NB4 (cell line): ENCODE measurements around the gene CLN5.

Source experiments
- DNase-seq: peaks from one replicate; pipeline ENCODE4 v3.0.0; 2010; ENCODE audit warnings: low read depth
- H3K4me3 ChIP-seq: one replicate; pipeline ENCODE4 v1.5.1; 2011; ENCODE audit warnings: mild to moderate bottlenecking, low read depth, low read length, moderate library complexity
- MYC ChIP-seq: IDR thresholded peaks from 2 replicates; pipeline ENCODE4 v1.6.1; 2011; ENCODE audit warnings: low read depth, low read length
- POLR2A ChIP-seq: IDR thresholded peaks from 2 replicates; pipeline ENCODE4 v1.6.1; 2011; ENCODE audit warnings: mild to moderate bottlenecking; ENCODE audit not compliant: insufficient read length; ENCODE audit errors: extremely low read depth
- TF ChIP-seq, protein P1 (sequence below): IDR thresholded peaks from 2 replicates; pipeline ENCODE4 v1.6.1; 2011; ENCODE audit warnings: low read depth, low read length
- TF ChIP-seq, protein P2 (sequence below): IDR thresholded peaks from one replicate; pipeline ENCODE4 v1.5.1; 2012; ENCODE audit warnings: low read depth, low read length

CLN5 gene

DNA sequence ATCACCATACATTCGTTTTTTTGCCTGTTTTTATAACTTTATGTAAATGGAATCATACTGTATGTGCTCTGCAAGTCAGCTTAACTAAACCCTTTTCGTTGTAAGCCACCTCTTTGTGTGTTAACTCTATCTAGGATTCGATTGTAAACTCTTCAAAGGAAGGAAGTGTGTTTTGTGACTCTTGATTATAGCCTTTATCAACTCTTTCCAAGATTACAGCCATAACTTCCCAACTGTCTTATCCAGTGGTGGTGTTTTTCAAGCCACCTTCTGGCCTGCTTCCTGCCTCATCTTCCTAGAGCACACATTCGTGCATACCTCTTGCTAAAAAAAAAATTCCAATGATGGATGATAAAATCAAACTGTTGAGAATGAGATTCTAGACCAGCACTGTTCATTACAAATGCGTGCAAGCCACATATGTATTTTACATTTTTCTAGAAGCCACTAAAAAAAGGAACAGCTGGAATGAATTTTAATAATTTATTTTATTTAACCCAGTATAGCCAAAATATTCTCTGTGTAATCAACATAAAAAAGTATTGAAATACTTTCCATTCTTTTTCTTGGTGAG lies 47.1 kb downstream of the CLN5 start:
- no peak for DNase-seq
- no peak for TF ChIP-seq MYC
- TF ChIP-seq, protein P1, sequence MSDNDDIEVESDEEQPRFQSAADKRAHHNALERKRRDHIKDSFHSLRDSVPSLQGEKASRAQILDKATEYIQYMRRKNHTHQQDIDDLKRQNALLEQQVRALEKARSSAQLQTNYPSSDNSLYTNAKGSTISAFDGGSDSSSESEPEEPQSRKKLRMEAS: no peak
- TF ChIP-seq, protein P2, sequence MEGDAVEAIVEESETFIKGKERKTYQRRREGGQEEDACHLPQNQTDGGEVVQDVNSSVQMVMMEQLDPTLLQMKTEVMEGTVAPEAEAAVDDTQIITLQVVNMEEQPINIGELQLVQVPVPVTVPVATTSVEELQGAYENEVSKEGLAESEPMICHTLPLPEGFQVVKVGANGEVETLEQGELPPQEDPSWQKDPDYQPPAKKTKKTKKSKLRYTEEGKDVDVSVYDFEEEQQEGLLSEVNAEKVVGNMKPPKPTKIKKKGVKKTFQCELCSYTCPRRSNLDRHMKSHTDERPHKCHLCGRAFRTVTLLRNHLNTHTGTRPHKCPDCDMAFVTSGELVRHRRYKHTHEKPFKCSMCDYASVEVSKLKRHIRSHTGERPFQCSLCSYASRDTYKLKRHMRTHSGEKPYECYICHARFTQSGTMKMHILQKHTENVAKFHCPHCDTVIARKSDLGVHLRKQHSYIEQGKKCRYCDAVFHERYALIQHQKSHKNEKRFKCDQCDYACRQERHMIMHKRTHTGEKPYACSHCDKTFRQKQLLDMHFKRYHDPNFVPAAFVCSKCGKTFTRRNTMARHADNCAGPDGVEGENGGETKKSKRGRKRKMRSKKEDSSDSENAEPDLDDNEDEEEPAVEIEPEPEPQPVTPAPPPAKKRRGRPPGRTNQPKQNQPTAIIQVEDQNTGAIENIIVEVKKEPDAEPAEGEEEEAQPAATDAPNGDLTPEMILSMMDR: no peak
- no peak for TF ChIP-seq POLR2A
- H3K4me3 ChIP-seq: no peak overlapping the region

DNA sequence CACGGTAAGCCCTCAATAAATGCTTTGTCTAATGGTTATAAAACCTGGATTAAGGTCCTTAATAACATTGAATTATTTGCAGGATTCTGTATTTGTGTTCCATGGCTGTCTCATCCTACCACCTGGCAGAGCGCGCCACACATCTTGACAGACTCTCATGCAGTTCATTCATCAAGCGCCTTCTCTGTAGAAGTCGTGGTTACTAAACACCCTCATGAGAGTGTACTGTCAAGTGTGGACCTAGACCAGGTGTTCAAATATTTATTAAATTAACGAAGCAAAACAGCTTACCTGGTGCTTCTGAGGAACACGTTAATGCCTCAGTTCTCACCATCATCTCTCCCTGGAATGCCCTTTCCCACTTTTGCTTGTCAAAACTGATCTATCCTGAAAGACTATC lies 48.2 kb downstream of the CLN5 start:
- no peak for DNase-seq
- no peak overlapping the region for H3K4me3 ChIP-seq
- TF ChIP-seq, protein P1: no peak
- TF ChIP-seq MYC: no peak
- TF ChIP-seq, protein P2: no peak
- TF ChIP-seq POLR2A: no peak

DNA sequence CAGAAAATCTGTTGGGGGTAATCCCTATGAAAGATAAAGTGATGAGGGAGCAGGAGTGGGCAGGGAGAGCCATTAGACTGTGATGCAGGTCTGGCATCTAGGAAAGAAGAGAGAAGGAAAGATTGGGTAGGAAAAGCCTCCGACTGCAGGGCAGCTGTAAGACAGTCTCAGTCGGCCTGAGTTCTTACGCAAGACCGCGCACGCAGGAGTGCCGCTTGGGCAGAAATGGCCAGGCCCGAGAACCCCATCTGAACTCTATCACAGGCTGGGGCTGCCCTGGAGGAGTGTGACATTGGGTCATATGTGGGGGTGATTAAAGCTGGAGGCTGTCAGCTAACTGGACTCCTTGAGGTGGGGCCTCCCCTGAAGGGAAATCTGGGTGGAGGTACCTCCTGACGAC lies 49.0 kb downstream of the CLN5 start:
- no peak overlapping the region for H3K4me3 ChIP-seq
- DNase-seq: no peak
- TF ChIP-seq, protein P1: no peak
- TF ChIP-seq MYC (no peak), POLR2A (no peak)
- TF ChIP-seq, protein P2: no peak

DNA sequence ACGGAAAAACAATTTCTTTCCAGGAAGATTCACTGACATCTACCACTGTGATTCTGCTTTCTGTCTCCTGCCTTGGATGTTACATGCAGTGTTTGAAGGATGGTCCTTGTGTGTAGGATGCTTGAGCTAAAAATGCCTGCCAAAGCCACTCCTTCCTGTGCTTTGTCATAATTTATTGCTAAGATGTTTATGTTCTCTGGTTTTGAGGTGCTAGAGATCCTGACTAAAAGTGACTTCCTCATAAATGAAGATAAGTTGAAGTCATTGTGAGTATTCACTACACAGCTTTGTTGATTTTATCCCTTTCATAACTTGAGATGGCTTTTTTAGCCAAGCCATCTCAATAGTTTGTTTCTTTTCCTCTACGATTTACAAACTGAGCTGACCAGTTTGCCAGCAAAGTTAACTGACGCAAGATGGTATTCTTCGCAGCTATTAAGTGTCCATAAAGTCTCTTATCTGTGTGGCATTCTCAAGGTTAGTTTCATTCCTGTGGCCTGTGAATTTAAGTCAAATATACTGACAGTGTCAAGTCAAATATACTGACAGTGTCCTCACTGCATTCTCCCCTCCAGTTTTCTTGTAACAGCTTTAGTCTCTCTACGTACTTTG lies 50.8 kb downstream of the CLN5 start:
- no peak for DNase-seq
- H3K4me3 ChIP-seq: no peak overlapping the region
- no peak for TF ChIP-seq POLR2A
- TF ChIP-seq, protein P1: no peak
- TF ChIP-seq MYC: no peak
- TF ChIP-seq, protein P2: no peak

DNA sequence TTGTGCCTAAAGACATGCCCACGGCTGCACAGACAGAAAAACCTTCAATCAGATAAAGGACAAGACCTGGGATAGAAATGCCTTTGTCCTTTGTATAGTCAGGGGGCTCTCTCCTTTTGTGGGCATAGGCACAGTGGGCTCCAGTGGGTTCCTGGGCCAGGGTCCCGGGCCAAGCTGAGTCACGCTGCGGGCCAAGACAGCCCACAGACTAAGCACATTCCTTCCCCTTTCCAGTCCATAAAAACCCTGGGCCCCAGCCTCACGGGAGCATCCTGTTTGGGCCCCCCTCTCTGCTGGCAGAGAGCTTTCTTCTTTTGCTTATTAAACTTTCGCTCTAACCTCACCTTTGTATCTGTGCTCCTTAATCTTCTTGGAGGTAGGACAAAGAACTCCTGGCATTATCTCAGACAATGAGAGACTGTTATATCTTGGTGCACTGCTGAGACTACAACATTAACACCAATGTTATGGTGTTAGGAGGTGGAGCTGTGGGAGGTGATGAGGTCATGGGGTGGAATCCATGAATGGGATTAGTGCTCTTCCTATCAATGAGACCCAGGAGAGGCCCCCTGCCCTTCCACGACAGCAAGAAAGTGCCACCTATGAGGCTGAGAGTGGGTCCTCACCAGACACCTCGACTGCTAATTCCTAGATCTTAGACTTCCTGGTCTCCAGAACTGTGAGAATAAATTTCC lies 55.9 kb downstream of the CLN5 start:
- TF ChIP-seq MYC (no peak), POLR2A (no peak)
- TF ChIP-seq, protein P2: no peak
- TF ChIP-seq, protein P1: no peak
- H3K4me3 ChIP-seq: no peak overlapping the region
- no peak for DNase-seq
